Kidney epithelial cell (primary cell): ENCODE results near the gene ALG12. TPM values are rescaled to one million over a fixed set of nuclear protein-coding genes. Genes with fewer than 3 reads are reported as not detected.

Experiments used
- DNase-seq: peaks from one replicate; pipeline ENCODE4 v3.0.0-alpha.2; 2010; ENCODE audit warnings: low read depth
- H3K27me3 ChIP-seq: 2 replicates; pipeline ENCODE4 v1.6.0; 2011; ENCODE audit warnings: low read length; ENCODE audit not compliant: control insufficient read depth, insufficient read depth
- H3K36me3 ChIP-seq: 2 replicates; pipeline ENCODE4 v1.5.1; 2011; ENCODE audit warnings: low read length; ENCODE audit not compliant: control insufficient read depth, insufficient read depth
- H3K4me3 ChIP-seq: 2 replicates; pipeline ENCODE4 v1.5.1; 2011; ENCODE audit warnings: low read depth, mild to moderate bottlenecking, control low read depth, low read length
- total RNA-seq: library from RNA; depleted of rRNA; stranded (reverse); fragments of >200 nt; gene quantifications from 2 replicates; pipeline ENCODE4 v1.2.3, GENCODE V29; 2015
- TF ChIP-seq, protein P1 (sequence below): IDR thresholded peaks from 2 replicates; pipeline ENCODE4 v1.5.1; 2011; ENCODE audit warnings: mild to moderate bottlenecking, moderate library complexity, low read length, control low read depth, inconsistent platforms; ENCODE audit not compliant: insufficient read depth, poor library complexity, severe bottlenecking

The ALG12 gene
- total RNA-seq, 1 donor from 2014 or later, result 24.3 TPM

DNA sequence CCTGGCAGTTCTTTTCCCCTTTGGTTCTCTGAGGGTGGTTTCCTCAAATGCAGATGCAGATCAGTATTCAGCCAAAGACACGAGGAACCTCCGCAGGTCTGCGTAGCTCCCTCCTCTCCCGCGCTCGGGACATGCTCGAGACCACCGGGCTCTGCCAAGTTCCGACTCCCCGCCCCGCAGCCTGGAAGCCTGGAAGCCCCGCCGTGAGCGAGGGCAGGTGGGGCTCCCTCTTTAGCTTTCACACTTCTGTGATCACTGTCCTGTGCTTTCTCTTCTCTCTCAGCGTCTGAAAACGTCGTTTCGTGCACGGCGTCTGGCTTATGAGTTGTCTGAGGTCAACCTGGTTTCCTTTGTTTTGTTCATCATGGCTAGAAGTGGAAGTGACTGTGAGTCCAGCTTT, 38.0 kb downstream of the ALG12 start:
- peak; percentile 1 for DNase-seq
- TF ChIP-seq, protein P1, sequence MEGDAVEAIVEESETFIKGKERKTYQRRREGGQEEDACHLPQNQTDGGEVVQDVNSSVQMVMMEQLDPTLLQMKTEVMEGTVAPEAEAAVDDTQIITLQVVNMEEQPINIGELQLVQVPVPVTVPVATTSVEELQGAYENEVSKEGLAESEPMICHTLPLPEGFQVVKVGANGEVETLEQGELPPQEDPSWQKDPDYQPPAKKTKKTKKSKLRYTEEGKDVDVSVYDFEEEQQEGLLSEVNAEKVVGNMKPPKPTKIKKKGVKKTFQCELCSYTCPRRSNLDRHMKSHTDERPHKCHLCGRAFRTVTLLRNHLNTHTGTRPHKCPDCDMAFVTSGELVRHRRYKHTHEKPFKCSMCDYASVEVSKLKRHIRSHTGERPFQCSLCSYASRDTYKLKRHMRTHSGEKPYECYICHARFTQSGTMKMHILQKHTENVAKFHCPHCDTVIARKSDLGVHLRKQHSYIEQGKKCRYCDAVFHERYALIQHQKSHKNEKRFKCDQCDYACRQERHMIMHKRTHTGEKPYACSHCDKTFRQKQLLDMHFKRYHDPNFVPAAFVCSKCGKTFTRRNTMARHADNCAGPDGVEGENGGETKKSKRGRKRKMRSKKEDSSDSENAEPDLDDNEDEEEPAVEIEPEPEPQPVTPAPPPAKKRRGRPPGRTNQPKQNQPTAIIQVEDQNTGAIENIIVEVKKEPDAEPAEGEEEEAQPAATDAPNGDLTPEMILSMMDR, result no peak
- H3K36me3 ChIP-seq, result no peaks in the 10 kb centered on the region
- no peaks in the 10 kb centered on the region for H3K27me3 ChIP-seq
- no peak overlapping the region for H3K4me3 ChIP-seq

DNA sequence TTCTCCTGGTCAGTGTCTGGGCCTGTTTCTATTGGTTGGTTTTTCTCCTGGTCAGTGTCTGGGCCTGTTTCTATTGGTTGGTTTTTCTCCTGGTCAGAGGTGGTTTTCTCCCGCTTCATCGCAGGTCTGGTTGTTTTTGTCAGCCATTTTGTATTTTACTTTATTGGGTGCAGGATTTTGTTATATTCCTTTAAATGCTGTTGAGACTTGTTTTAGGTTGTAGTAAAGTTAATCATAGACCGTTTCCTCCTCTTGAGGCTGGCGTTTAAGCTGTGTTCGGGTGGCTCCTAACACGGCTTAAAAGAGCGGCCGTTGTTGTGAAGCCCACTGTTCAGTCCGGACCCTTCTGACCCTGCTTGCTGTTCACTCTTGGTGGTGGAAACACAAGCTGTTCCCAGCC, 38.4 kb downstream of the ALG12 start:
- DNase-seq, result no peak
- H3K4me3 ChIP-seq, result no peak overlapping the region
- no peaks in the 10 kb centered on the region for H3K27me3 ChIP-seq
- H3K36me3 ChIP-seq, result no peaks in the 10 kb centered on the region
- TF ChIP-seq, protein P1, result no peak

DNA sequence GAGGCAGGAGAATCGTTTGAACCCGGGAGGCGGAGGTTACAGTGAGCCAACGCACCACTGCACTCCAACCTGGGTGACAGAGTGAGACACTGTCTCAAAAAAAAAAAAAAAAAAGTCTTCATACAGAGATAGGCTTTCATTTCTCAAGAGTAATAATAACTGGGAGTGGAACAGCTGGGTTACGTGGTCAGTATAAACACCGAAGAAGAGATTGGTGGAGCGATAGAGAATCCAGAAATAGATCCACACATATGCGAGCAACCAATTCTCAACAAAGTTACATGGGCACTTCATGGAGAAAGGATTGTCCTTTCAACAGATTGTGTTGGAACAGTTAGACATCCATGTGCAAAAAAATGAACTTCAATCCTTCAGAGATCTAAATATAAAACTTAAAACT, 40.0 kb downstream of the ALG12 start:
- no peaks in the 10 kb centered on the region for H3K36me3 ChIP-seq
- H3K4me3 ChIP-seq, result no peak overlapping the region
- TF ChIP-seq, protein P1, result no peak
- no peak for DNase-seq
- no peaks in the 10 kb centered on the region for H3K27me3 ChIP-seq

DNA sequence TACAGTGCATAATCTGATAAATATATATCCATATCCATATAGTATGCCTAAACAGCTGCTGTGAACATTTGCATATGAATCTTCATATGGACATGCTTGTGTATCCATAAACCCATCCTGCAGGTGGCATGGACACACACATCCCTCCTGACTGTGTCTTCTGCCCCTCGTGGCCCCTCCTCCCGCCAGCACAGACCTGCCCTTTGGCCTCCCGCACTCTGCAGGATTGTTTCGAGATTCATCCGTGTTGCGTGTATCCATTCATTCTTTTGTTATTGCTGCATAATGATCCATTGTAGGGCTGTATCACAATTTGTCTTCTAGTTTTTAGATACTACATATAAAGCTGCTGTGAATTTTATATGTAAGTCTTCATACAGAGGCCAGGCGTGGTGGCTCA, 40.6 kb downstream of the ALG12 start:
- no peak for DNase-seq
- TF ChIP-seq, protein P1, result no peak
- no peaks in the 10 kb centered on the region for H3K27me3 ChIP-seq
- no peaks in the 10 kb centered on the region for H3K36me3 ChIP-seq
- no peak overlapping the region for H3K4me3 ChIP-seq

DNA sequence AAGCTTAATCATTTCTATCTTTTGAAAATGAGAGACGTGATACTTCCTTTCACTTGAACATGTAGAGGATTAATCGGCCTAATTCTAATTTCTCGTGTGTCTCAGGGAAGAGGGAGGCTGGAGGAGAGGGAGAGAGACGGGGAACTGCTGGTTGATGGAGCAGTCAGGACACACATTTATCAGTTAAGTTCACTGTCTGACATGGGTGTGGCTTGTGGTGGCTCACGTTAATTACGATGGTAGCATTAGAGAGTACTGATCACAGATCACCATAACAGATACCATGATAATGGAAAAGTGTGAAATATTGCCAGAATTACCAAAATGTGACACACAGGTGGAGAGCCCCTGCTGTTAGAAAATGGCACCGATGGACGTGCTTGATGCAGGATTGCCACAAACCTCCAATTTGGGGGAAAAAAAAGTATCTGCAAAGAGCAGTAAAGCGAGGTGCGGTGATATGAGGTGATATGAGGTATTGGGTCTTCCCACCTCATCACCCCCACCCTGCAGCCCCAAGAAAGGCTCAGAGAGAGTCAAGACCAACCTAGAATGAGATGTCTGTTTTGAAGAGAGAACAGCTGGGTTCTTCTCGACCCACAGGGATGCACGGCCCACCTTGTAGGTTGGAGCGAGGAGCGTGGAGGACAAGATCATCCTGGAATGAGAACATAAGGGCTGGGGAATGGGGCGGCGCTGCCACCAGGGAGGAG, 44.9 kb downstream of the ALG12 start:
- TF ChIP-seq, protein P1, result no peak
- no peak for DNase-seq
- Histone ChIP-seq H3K27me3 (no peaks in the 10 kb centered on the region), H3K36me3 (no peaks in the 10 kb centered on the region), H3K4me3 (no peak overlapping the region)

DNA sequence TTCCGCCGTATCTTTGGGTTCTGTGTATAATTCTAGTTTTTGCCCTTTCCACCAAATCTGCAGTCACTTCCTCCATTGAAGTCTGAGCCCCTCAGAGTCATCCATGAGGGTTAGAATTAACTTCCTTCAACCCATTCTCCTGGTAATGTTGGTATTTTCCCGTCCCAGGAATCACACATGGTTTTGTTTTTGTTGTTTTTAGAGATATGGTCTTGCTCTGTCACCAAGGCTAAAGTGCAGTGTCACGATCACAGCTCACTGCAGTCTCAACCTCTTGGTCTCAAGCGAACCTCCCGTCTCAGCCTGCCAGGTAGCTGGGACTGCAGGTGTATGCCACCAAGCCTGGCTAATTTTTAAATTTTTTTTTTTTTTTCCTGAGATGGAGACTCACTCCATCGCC, 45.9 kb downstream of the ALG12 start:
- no peaks in the 10 kb centered on the region for H3K27me3 ChIP-seq
- TF ChIP-seq, protein P1, result no peak

More for the DNA sequence above, 45.9 kb downstream of the ALG12 start:
- Histone ChIP-seq H3K4me3 (no peak overlapping the region), H3K36me3 (no peaks in the 10 kb centered on the region)
- no peak for DNase-seq
